Measurements from ENCODE around the gene LZTS3. TPM values are rescaled to one million over a fixed set of nuclear protein-coding genes. Genes with fewer than 3 reads are reported as not detected.

The LZTS3 gene
- total and polyA plus RNA-seq, 2 of the 13 experiments (the other 11 are each of a cell fraction or from before 2014, with no cell fraction given) = 10.1 to 31.3 TPM

DNA sequence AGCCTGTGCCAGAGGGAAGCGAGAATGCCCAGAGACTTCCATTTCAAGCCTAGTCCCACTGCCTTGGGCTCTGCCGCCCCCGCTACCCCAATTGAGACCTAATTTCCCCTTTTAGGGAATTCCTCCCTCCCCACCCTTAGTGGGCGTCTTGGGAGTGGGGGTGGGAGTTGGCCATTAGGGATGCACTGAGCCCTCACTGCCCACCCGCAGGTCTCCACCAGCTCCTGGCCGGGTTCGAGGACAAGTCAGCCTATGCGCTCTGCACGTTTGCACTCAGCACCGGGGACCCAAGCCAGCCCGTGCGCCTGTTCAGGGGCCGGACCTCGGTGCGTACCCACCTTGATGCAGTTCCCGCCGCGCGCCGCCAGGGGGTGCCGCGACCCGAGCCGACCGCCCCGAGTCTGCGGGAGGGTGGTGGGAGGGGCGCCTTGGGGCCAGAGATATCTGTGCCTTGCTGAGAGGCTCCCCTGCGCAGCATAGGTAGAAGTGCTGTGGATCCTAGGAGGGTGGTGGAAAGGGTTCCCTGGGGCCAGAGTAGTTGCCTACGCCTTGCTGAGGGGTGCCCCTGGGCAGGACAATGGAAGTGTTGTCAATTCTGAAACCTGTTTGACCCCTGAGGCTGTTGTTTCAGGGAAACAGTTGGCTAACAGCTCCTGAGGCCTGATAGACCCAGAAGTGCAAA, 45.1 kb upstream of the LZTS3 start (continued):
- peak; percentile 81 for TF ChIP-seq RXRB (CRISPR knock-in tag; IDR thresholded peaks at IDR 0.05; ENCODE audit: borderline replicate concordance)
- no peak for TF ChIP-seq ZNF75D (CRISPR knock-in tag; IDR thresholded peaks at IDR 0.05; ENCODE audit: borderline replicate concordance)
- TF ChIP-seq NFE2L2 (IDR thresholded peaks at IDR 0.05; ENCODE audit: low read length) = no peak; the same call in 1 of the 2 replicates
- TF ChIP-seq ZNF121 (CRISPR knock-in tag; IDR thresholded peaks at IDR 0.05) = peak; percentile 83
- TF ChIP-seq ZNF205 (CRISPR knock-in tag; IDR thresholded peaks at IDR 0.05) = peak; percentile 87
- TF ChIP-seq ZNF296 (CRISPR knock-in tag; conservative IDR thresholded peaks at IDR 0.05) = no peak
- peak in 1 of 2 experiments; percentile 58; a peak in 2 of 4 replicates for TF ChIP-seq POLR2A (IDR thresholded peaks at IDR 0.05; ENCODE audit: insufficient read depth in 1 of 2, low read depth in 2 of 2, low read length in 2 of 2)
- TF ChIP-seq CREB3 (CRISPR knock-in tag; IDR thresholded peaks at IDR 0.05) = no peak
- no peak for TF ChIP-seq TRIM24 (CRISPR knock-in tag; IDR thresholded peaks at IDR 0.05)
- peak; percentile 47; the same call in 1 of the 2 replicates for TF ChIP-seq ZNF552 (CRISPR knock-in tag; IDR thresholded peaks at IDR 0.05; ENCODE audit: borderline replicate concordance)
- TF ChIP-seq ARID3A (IDR thresholded peaks at IDR 0.05; ENCODE audit: low read depth, low read length) = peak; percentile 33; the same call in 1 of the 2 replicates
- TF ChIP-seq, protein P1, sequence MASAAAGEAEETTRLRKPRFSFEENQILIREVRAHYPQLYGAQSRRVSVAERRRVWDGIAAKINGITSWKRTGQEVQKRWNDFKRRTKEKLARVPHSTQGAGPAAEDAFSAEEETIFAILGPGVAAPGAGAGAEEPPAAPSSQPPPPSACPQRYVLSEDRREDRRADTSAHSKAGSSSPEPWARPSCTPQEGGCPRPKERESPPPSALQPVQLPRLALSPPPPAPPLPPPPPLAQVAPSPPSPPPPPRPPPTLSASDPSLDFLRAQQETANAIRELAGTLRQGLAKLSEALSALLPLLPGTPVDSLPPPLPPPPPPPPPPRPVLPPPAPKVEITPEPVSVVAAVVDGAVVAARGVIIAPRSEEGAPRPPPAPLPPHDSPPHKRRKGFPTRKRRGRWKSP (CRISPR knock-in tag; IDR thresholded peaks at IDR 0.05) = peak; percentile 74; the same call in 1 of the 2 replicates
- TF ChIP-seq POLR2AphosphoS2 (IDR thresholded peaks at IDR 0.05; ENCODE audit: low read depth, low read length) = no peak
- peak; percentile 69; the same call in 1 of the 2 replicates for TF ChIP-seq SIX4 (CRISPR knock-in tag; IDR thresholded peaks at IDR 0.05)
- no peak for TF ChIP-seq ZNF549 (CRISPR knock-in tag; IDR thresholded peaks at IDR 0.05)
- TF ChIP-seq ZBTB20 (CRISPR knock-in tag; IDR thresholded peaks at IDR 0.05; ENCODE audit: borderline replicate concordance, low read depth) = peak; percentile 80; the same call in 1 of the 2 replicates
- TF ChIP-seq, protein P2, sequence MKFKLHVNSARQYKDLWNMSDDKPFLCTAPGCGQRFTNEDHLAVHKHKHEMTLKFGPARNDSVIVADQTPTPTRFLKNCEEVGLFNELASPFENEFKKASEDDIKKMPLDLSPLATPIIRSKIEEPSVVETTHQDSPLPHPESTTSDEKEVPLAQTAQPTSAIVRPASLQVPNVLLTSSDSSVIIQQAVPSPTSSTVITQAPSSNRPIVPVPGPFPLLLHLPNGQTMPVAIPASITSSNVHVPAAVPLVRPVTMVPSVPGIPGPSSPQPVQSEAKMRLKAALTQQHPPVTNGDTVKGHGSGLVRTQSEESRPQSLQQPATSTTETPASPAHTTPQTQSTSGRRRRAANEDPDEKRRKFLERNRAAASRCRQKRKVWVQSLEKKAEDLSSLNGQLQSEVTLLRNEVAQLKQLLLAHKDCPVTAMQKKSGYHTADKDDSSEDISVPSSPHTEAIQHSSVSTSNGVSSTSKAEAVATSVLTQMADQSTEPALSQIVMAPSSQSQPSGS (CRISPR knock-in tag; IDR thresholded peaks at IDR 0.05) = peak; percentile 78
- TF ChIP-seq RCOR2 (CRISPR knock-in tag; IDR thresholded peaks at IDR 0.05) = 0 out of 2 replicates have a peak, but pooled peaks have one; percentile 43
- peak; percentile 96 for TF ChIP-seq ERF (CRISPR knock-in tag; IDR thresholded peaks at IDR 0.05)
- 0 out of 2 replicates have a peak, but pooled peaks have one; percentile 66 for TF ChIP-seq ZNF567 (CRISPR knock-in tag; IDR thresholded peaks at IDR 0.05; ENCODE audit: borderline replicate concordance)
- peak; percentile 74; the same call in 1 of the 2 replicates for TF ChIP-seq SAFB2 (CRISPR knock-in tag; IDR thresholded peaks at IDR 0.05; ENCODE audit: borderline replicate concordance, low read depth)
- TF ChIP-seq ZNF264 (CRISPR knock-in tag; IDR thresholded peaks at IDR 0.05) = 0 out of 2 replicates have a peak, but pooled peaks have one; percentile 68
- no peak for TF ChIP-seq IKZF1 (IDR thresholded peaks at IDR 0.05)
- no peak for TF ChIP-seq NFRKB (IDR thresholded peaks at IDR 0.05)
- TF ChIP-seq CHD2 (IDR thresholded peaks at IDR 0.05; ENCODE audit: low read depth, low read length) = 0 out of 2 replicates have a peak, but pooled peaks have one; percentile 19
